ENCODE measurements around the gene OBSCN. TPM values are rescaled to one million over a fixed set of nuclear protein-coding genes. Genes with fewer than 3 reads are reported as not detected.

The OBSCN gene
- total RNA-seq, 1 donor from 2014 or later, result 316 TPM

DNA sequence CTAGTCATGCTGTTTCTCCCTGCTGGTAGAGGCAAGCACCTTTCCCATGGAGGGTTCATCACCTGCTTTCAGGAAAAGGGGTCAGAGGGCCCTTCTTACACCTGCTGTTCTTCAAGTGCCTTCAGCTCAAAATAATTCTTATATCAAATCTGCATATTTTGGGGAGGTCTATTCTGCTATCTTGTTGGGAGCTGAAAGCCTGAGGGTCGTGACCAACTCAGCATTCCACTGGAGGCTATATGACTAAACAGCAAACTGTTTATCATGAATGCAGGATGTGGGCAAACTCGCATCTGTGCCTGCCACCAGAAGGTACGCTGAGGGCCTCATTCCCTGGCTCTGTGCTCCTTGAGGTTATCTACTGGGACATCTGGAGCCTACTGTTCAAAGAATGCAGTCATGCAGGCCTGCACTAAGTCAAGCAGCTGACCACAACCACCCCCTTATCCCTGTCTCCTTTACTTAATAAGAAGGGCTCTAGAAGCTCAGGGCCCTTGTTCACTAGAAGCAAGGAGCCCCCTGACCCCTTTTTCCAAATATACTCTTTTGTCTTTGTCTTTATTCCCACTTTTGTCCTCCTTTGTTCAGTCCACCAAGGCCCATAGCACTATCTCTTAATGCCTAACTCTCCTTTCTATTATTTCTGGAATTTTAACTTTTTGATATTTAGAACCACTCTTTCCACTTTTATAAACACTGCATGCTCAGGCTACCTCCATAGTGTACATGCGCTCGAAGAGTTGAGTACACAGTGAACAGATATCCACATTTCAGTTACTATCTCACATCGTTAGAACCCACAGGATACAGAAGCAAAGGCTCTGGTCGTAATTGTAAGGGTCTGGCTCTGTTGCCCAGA lies 213.4 kb downstream of the OBSCN start:
- no peak for ATAC-seq (ENCODE audit: poor library complexity)
- intact Hi-C loops (cut with DNase I), result no loop called here
- DNase-seq, result no peak

- DNase-seq, result no peak
- intact Hi-C loops (cut with DNase I), result no loop called here
- ATAC-seq (ENCODE audit: poor library complexity), result no peak
Observed at GRCh38 chr1:228423404-228424053, 215.7 kb downstream of the OBSCN start.

GRCh38 chr1:228424685-228425660 lies 217.1 kb downstream of the OBSCN start:
- ATAC-seq (ENCODE audit: poor library complexity) (no peak), DNase-seq (no peak)
- intact Hi-C loops (cut with DNase I), result no loop called here

- intact Hi-C loops (cut with DNase I), result no loop called here
- ATAC-seq (ENCODE audit: poor library complexity), result no peak
Observed at GRCh38 chr1:228426518-228427175, 218.8 kb downstream of the OBSCN start.

DNA sequence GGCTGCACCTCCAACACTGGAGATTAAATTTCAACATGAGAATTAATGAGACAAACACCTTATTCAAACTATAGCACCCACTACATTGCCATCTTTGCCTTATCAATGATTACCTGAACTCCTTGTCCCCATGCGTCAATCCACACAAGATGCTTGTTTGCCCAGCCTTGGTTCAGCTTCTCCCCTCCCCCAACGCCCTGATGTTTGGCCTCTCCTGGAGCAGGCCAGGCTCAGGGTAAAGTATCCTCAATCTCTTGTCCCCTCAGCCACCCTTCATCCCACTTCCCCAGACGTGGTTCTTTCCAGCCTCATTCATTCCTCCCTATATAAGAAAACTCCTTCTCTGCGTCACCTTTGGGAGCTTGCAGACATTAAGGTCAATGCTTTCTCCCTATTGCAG lies 220.6 kb downstream of the OBSCN start:
- no peak for ATAC-seq (ENCODE audit: poor library complexity)
- intact Hi-C loops (cut with DNase I), result no loop called here
- no peak for DNase-seq

More at GRCh38 chr1:228426518-228427175, 218.8 kb downstream of the OBSCN start:
- no peak for DNase-seq

Small RNA genes lying within 50 kb of the gene (microRNA-seq; reads per million reads assigned to microRNA genes)
- not detected for gene MIR6742

Other genes with a start within 250 kb of the OBSCN start
- not detected for gene WNT3A, start 201.0 kb upstream of the OBSCN start, total RNA-seq
- 251 TPM for gene ARF1, start 125.3 kb upstream of the OBSCN start, total RNA-seq
- 7.3 TPM for gene C1orf35, start 104.7 kb upstream of the OBSCN start, total RNA-seq
- gene MRPL55, start 98.7 kb upstream of the OBSCN start, total RNA-seq, result 65.6 TPM
- 143 TPM for gene GUK1, start 67.8 kb upstream of the OBSCN start, total RNA-seq
- gene GJC2, start 58.1 kb upstream of the OBSCN start, total RNA-seq, result 1.6 TPM
- gene IBA57, start 42.2 kb upstream of the OBSCN start, total RNA-seq, result 14.8 TPM
- 6.2 TPM for gene TRIM11, start 198.8 kb downstream of the OBSCN start, total RNA-seq
- 0.32 TPM for gene TRIM17, start 208.8 kb downstream of the OBSCN start, total RNA-seq

Data from Right ventricle myocardium superior (tissue), 1 donor.